WTC11 (cell line): Measurements from ENCODE around the gene RPN2.

ENCODE experiments used
- CTCF ChIP-seq: fragments of 200-600 bp; IDR thresholded peaks from 2 replicates; pipeline ENCODE4 v1.8.0; 2022; ENCODE audit warnings: antibody characterized with exemption
- JUN ChIP-seq: sonication (generic); formaldehyde crosslinking; IDR thresholded peaks from 2 replicates; pipeline ENCODE4 v1.8.0; 2023; ENCODE audit warnings: mild to moderate bottlenecking, missing genetic modification reagents
- KAT7 ChIP-seq: sonication (generic); formaldehyde crosslinking; IDR thresholded peaks from 2 replicates; pipeline ENCODE4 v1.8.1; 2023; ENCODE audit warnings: missing genetic modification reagents, mild to moderate bottlenecking, borderline replicate concordance
- TF ChIP-seq, protein P1 (sequence below): sonication (generic); formaldehyde crosslinking; IDR thresholded peaks from 2 replicates; pipeline ENCODE4 v1.8.0; 2022; ENCODE audit warnings: mild to moderate bottlenecking, missing genetic modification reagents

- no peak for TF ChIP-seq JUN (CRISPR knock-in tag)
- TF ChIP-seq CTCF = no peak
- no peak for TF ChIP-seq KAT7 (CRISPR knock-in tag)
- TF ChIP-seq, protein P1, sequence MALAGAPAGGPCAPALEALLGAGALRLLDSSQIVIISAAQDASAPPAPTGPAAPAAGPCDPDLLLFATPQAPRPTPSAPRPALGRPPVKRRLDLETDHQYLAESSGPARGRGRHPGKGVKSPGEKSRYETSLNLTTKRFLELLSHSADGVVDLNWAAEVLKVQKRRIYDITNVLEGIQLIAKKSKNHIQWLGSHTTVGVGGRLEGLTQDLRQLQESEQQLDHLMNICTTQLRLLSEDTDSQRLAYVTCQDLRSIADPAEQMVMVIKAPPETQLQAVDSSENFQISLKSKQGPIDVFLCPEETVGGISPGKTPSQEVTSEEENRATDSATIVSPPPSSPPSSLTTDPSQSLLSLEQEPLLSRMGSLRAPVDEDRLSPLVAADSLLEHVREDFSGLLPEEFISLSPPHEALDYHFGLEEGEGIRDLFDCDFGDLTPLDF = no peak
Observed at GRCh38 chr20:37185686-37186085, 6.6 kb downstream of the RPN2 start.
